SK-N-MC (cell line): Measurements from ENCODE around the gene TRIM10.

Experiments
- DNase-seq: peaks from one replicate; pipeline ENCODE4 v3.0.0-alpha.2; 2011; ENCODE audit warnings: low read depth, low spot score
- H3K27ac ChIP-seq: fragments of 200-600 bp; sonication (generic); 2 replicates; pipeline ENCODE4 v1.5.1; 2016; ENCODE audit warnings: mixed run types
- H3K36me3 ChIP-seq: fragments of 200-600 bp; sonication (generic); 2 replicates; pipeline ENCODE4 v1.6.1; 2017; ENCODE audit warnings: antibody characterized with exemption, low read length, mixed read lengths; ENCODE audit not compliant: insufficient read depth
- H3K4me3 ChIP-seq: fragments of 200-600 bp; sonication (generic); 2 replicates; pipeline ENCODE4 v1.5.1; 2016
- H3K9ac ChIP-seq: fragments of 200-600 bp; sonication (generic); 2 replicates; pipeline ENCODE4 v1.8.0; 2017; ENCODE audit warnings: mixed run types, mixed read lengths; ENCODE audit not compliant: insufficient read length
- H3K9me3 ChIP-seq: fragments of 200-600 bp; sonication (generic); 2 replicates; pipeline ENCODE4 v1.6.1; 2017; ENCODE audit warnings: low read depth, mild to moderate bottlenecking, antibody characterized with exemption, low read length, moderate library complexity, mixed read lengths
- EZH2 ChIP-seq: fragments of 200-600 bp; sonication (generic); IDR thresholded peaks from one replicate; pipeline ENCODE4 v1.6.1; 2017; ENCODE audit warnings: antibody characterized with exemption
- FOXP2 ChIP-seq: optimal IDR thresholded peaks from 2 replicates; pipeline ENCODE3; 2011; ENCODE audit warnings: mild to moderate bottlenecking, moderate library complexity; ENCODE audit not compliant: insufficient read depth; ENCODE audit errors: extremely low read length, control extremely low read depth
- POLR2AphosphoS5 ChIP-seq: IDR thresholded peaks from 2 replicates; pipeline ENCODE4 v1.6.1; 2012; ENCODE audit warnings: mild to moderate bottlenecking, low read depth, low read length, borderline replicate concordance

Gene TRIM10

GRCh38 chr6:30160785-30161531 lies at the start of gene TRIM10:
Gene TRIM10 (minus strand): TSS chr6:30161211. CDS start chr6:30160858, 353 bp downstream.
- Histone ChIP-seq H3K27ac (no peak within 1 kb of the TSS), H3K9ac (no peak within 1 kb of the TSS), H3K36me3 (no peaks in the 10 kb centered on the region), H3K4me3 (no peak within 1 kb of the TSS), H3K9me3 (no peaks in the 10 kb centered on the region)
- TF ChIP-seq FOXP2 (no peak), POLR2AphosphoS5 (no peak), EZH2 (no peak)
- no peak for DNase-seq

GRCh38 chr6:30207619-30208295 lies 46.7 kb upstream of the TRIM10 start:
- no peak overlapping the region for H3K27ac ChIP-seq
- TF ChIP-seq FOXP2 (no peak), EZH2 (no peak), POLR2AphosphoS5 (no peak)
- no peak overlapping the region for H3K4me3 ChIP-seq
- no peak overlapping the region for H3K9ac ChIP-seq
- H3K9me3 ChIP-seq = no peaks in the 10 kb centered on the region
- peaks cover 8% of the 10 kb centered on the region; the same call in 1 of the 2 replicates for H3K36me3 ChIP-seq
- no peak for DNase-seq

- DNase-seq = no peak
- no peak overlapping the region for H3K27ac ChIP-seq
- no peak overlapping the region for H3K9ac ChIP-seq
- H3K36me3 ChIP-seq = peaks cover 8% of the 10 kb centered on the region; the same call in 1 of the 2 replicates
- H3K4me3 ChIP-seq = no peak overlapping the region
- H3K9me3 ChIP-seq = no peaks in the 10 kb centered on the region
- TF ChIP-seq EZH2 (no peak), FOXP2 (no peak), POLR2AphosphoS5 (no peak)
These were observed 46.0 kb upstream of the TRIM10 start for GRCh38 chr6:30206799-30207618.

- no peak for DNase-seq
- H3K9me3 ChIP-seq = no peaks in the 10 kb centered on the region
- no peak overlapping the region for H3K27ac ChIP-seq
- TF ChIP-seq EZH2 (no peak), FOXP2 (no peak), POLR2AphosphoS5 (no peak)
- H3K9ac ChIP-seq = no peak overlapping the region
- no peak overlapping the region for H3K4me3 ChIP-seq
- H3K36me3 ChIP-seq = peaks cover 9% of the 10 kb centered on the region
These were observed 45.1 kb upstream of the TRIM10 start for GRCh38 chr6:30206152-30206551.

GRCh38 chr6:30204116-30204515 lies 43.1 kb upstream of the TRIM10 start:
- Histone ChIP-seq H3K27ac (no peak overlapping the region), H3K4me3 (no peak overlapping the region), H3K36me3 (peaks cover 23% of the 10 kb centered on the region), H3K9ac (no peak overlapping the region), H3K9me3 (no peaks in the 10 kb centered on the region)
- DNase-seq = no peak
- TF ChIP-seq POLR2AphosphoS5 (no peak), FOXP2 (no peak), EZH2 (no peak)

- peaks cover 38% of the 10 kb centered on the region for H3K36me3 ChIP-seq
- no peak overlapping the region for H3K27ac ChIP-seq
- no peak overlapping the region for H3K4me3 ChIP-seq
- no peak for TF ChIP-seq EZH2
- no peak for TF ChIP-seq FOXP2
- TF ChIP-seq POLR2AphosphoS5 = no peak
- no peak for DNase-seq
- H3K9me3 ChIP-seq = no peaks in the 10 kb centered on the region
- no peak overlapping the region for H3K9ac ChIP-seq
These were observed 41.4 kb upstream of the TRIM10 start for GRCh38 chr6:30202366-30202765.

GRCh38 chr6:30200551-30201281 lies 39.7 kb upstream of the TRIM10 start:
- H3K4me3 ChIP-seq = no peak overlapping the region
- H3K27ac ChIP-seq = no peak overlapping the region
- peaks cover 53% of the 10 kb centered on the region for H3K36me3 ChIP-seq
- H3K9me3 ChIP-seq = no peaks in the 10 kb centered on the region
- H3K9ac ChIP-seq = no peak overlapping the region
- no peak for TF ChIP-seq FOXP2
- TF ChIP-seq POLR2AphosphoS5 = no peak
- no peak for TF ChIP-seq EZH2
- no peak for DNase-seq
